LHCN-M2 (cell line): ENCODE measurements around the gene SLC39A3. TPM values are rescaled to one million over a fixed set of nuclear protein-coding genes. Genes with fewer than 3 reads are reported as not detected.
"Not testable (repeated sequence)": the region's sequence is repeated elsewhere in the genome, so short reads cannot be mapped to it uniquely, and the experiment has no call there.

Source experiments
- DNase-seq: peaks from one replicate; pipeline ENCODE4 v3.0.0-alpha.2; 2012; ENCODE audit warnings: low read depth
- total RNA-seq: library from RNA; depleted of rRNA; stranded (reverse); fragments of >200 nt; gene quantifications from 2 replicates; pipeline ENCODE4 v1.2.3, GENCODE V29; 2014

Gene SLC39A3
- total RNA-seq, 1 experiment from 2014 or later, result 47.7 TPM

GRCh38 chr19:2723345-2723715 is 16.5 kb downstream of the SLC39A3 start:
- DNase-seq, result no peak

- DNase-seq, result peak; percentile 80
Measured at GRCh38 chr19:2722541-2723344, 17.1 kb downstream of the SLC39A3 start.

- DNase-seq, result no peak
Measured at GRCh38 chr19:2721570-2722540, 18.0 kb downstream of the SLC39A3 start.

- DNase-seq, result no peak
Measured at GRCh38 chr19:2720777-2721569, 18.8 kb downstream of the SLC39A3 start, which contains the start of gene DIRAS1. Gene DIRAS1 (minus strand): TSS chr19:2721372. CDS start chr19:2717806, 3,566 bp downstream.

- peak; percentile 38 for DNase-seq
Measured at GRCh38 chr19:2719920-2720776, 19.7 kb downstream of the SLC39A3 start.

GRCh38 chr19:2719232-2719735 is 20.5 kb downstream of the SLC39A3 start:
- no peak for DNase-seq

- DNase-seq, result no peak
Measured at GRCh38 chr19:2717638-2718541, 21.9 kb downstream of the SLC39A3 start.

- no peak for DNase-seq
Measured at GRCh38 chr19:2716722-2717637, 22.8 kb downstream of the SLC39A3 start.

- DNase-seq, result no peak
Measured at GRCh38 chr19:2716275-2716650, 23.6 kb downstream of the SLC39A3 start.

GRCh38 chr19:2715470-2716274 is 24.1 kb downstream of the SLC39A3 start:
- DNase-seq, result no peak

GRCh38 chr19:2714531-2715269 is 25.1 kb downstream of the SLC39A3 start:
- DNase-seq, result no peak

- DNase-seq, result not testable (repeated sequence)
Measured at GRCh38 chr19:2714102-2714501, 25.7 kb downstream of the SLC39A3 start.

- not testable (repeated sequence) for DNase-seq
Measured at GRCh38 chr19:2713170-2713569, 26.6 kb downstream of the SLC39A3 start.

- no peak for DNase-seq
Measured at GRCh38 chr19:2711875-2712205, 28.0 kb downstream of the SLC39A3 start.

- peak; percentile 44 for DNase-seq
Measured at GRCh38 chr19:2711172-2711874, 28.5 kb downstream of the SLC39A3 start.

GRCh38 chr19:2706251-2706650 is 33.6 kb downstream of the SLC39A3 start:
- DNase-seq, result no peak
